Stimulated activated CD8-positive, alpha-beta memory T cell treated with anti-CD3 and anti-CD28 coated beads, Interleukin-7, amount 100 ng/mL, for 48 hours (primary cell): ENCODE results near the gene ZNF214.

Source experiments
- DNase-seq, 2 donors: peaks; one replicate each; pipeline ENCODE4 v3.0.0-alpha.2; 2020; ENCODE audit warnings: low read depth in 1 of 2; ENCODE audit errors: extremely low read depth in 1 of 2

ZNF214 gene

GRCh38 chr11:7020183-7020917, at the start of gene ZNF214, which contains the start of gene NLRP14:
ZNF214 (minus strand) TSS chr11:7020346; CDS start chr11:7002835, 17,511 bp downstream.
NLRP14 (plus strand) TSS chr11:7020479; CDS start chr11:7038587, 18,108 bp downstream.
- DNase-seq: no peak

- DNase-seq: no peak
Measured at GRCh38 chr11:7062534-7062933, 42.4 kb upstream of the ZNF214 start.

- no peak for DNase-seq
Measured at GRCh38 chr11:7060868-7061267, 40.7 kb upstream of the ZNF214 start.

GRCh38 chr11:7057641-7058040, 37.5 kb upstream of the ZNF214 start:
- DNase-seq: no peak

GRCh38 chr11:7056828-7057513, 36.8 kb upstream of the ZNF214 start:
- no peak for DNase-seq

- DNase-seq: no peak
Measured at GRCh38 chr11:7050191-7050590, 30.0 kb upstream of the ZNF214 start.

GRCh38 chr11:7046474-7047175, 26.5 kb upstream of the ZNF214 start:
- DNase-seq: no peak

GRCh38 chr11:7034019-7034418, 13.9 kb upstream of the ZNF214 start:
- DNase-seq: no peak

- DNase-seq: no peak
Measured at GRCh38 chr11:7032692-7033091, 12.5 kb upstream of the ZNF214 start.

- DNase-seq: no peak
Measured at GRCh38 chr11:7031471-7031871, 11.3 kb upstream of the ZNF214 start.

- DNase-seq: no peak
Measured at GRCh38 chr11:7030836-7031235, 10.7 kb upstream of the ZNF214 start.

- no peak for DNase-seq
Measured at GRCh38 chr11:7028141-7028540, 8.0 kb upstream of the ZNF214 start.

GRCh38 chr11:7021318-7021717, 1.2 kb upstream of the ZNF214 start:
- no peak for DNase-seq

GRCh38 chr11:7019500-7020182, 505 bp downstream of the ZNF214 start:
- DNase-seq: no peak

GRCh38 chr11:7016011-7016410, 4.1 kb downstream of the ZNF214 start:
- no peak for DNase-seq

GRCh38 chr11:7014118-7014517, 6.0 kb downstream of the ZNF214 start:
- DNase-seq: no peak

GRCh38 chr11:7004482-7004881, 15.7 kb downstream of the ZNF214 start:
- DNase-seq: no peak

GRCh38 chr11:6995703-6996102, 24.4 kb downstream of the ZNF214 start:
- DNase-seq: no peak

GRCh38 chr11:6992457-6993417, 27.4 kb downstream of the ZNF214 start:
- no peak for DNase-seq

- no peak for DNase-seq
Measured at GRCh38 chr11:6992026-6992425, 28.1 kb downstream of the ZNF214 start.
